ENCODE measurements around the gene RNF26. TPM values are rescaled to one million over a fixed set of nuclear protein-coding genes. Genes with fewer than 3 reads are reported as not detected.
A peak's percentile ranks its signal among the peaks of the same experiment; 100 is the strongest.

Gene RNF26
- 10 to 100 TPM in 11 of 12 donors, not detected in 1; 11.6 to 20.2 (median 16.4) TPM for polyA plus RNA-seq (ENCODE audit: insufficient read length in 12 of 12)
- long read RNA-seq, donor 1, transcript RNF26-201 (1 exons, 2,787 nt), result major isoform, 43 of 43 reads
- long read RNA-seq, donor 1, partial matches to known transcripts, result 0 of 43 reads
- long read RNA-seq, donor 1, other reads (novel, unspliced or antisense), result 0 of 43 reads
- long read RNA-seq, donor 2, transcript RNF26-201 (1 exons, 2,787 nt), result major isoform, 32 of 32 reads
- long read RNA-seq, donor 2, partial matches to known transcripts, result 0 of 32 reads
- long read RNA-seq, donor 2, other reads (novel, unspliced or antisense), result 0 of 32 reads
- long read RNA-seq, donor 3, transcript RNF26-201 (1 exons, 2,787 nt), result major isoform, 12 of 12 reads
- long read RNA-seq, donor 3, partial matches to known transcripts, result 0 of 12 reads
- long read RNA-seq, donor 3, other reads (novel, unspliced or antisense), result 0 of 12 reads
- long read RNA-seq, donor 4, transcript RNF26-201 (1 exons, 2,787 nt), result major isoform, 11 of 11 reads
- long read RNA-seq, donor 4, partial matches to known transcripts, result 0 of 11 reads
- long read RNA-seq, donor 4, other reads (novel, unspliced or antisense), result 0 of 11 reads
- long read RNA-seq, donor 5, result 0 reads
- long read RNA-seq, donor 6, transcript RNF26-201 (1 exons, 2,787 nt), result major isoform, 11 of 11 reads
- long read RNA-seq, donor 6, partial matches to known transcripts, result 0 of 11 reads
- long read RNA-seq, donor 6, other reads (novel, unspliced or antisense), result 0 of 11 reads
- long read RNA-seq, donor 7, transcript RNF26-201 (1 exons, 2,787 nt), result major isoform, 8 of 8 reads
- long read RNA-seq, donor 7, partial matches to known transcripts, result 0 of 8 reads
- long read RNA-seq, donor 7, other reads (novel, unspliced or antisense), result 0 of 8 reads
- long read RNA-seq, donor 8, transcript RNF26-201 (1 exons, 2,787 nt), result major isoform, 19 of 19 reads
- long read RNA-seq, donor 8, partial matches to known transcripts, result 0 of 19 reads
- long read RNA-seq, donor 8, other reads (novel, unspliced or antisense), result 0 of 19 reads
- long read RNA-seq, donor 9, transcript RNF26-201 (1 exons, 2,787 nt), result major isoform, 13 of 13 reads
- long read RNA-seq, donor 9, partial matches to known transcripts, result 0 of 13 reads
- long read RNA-seq, donor 9, other reads (novel, unspliced or antisense), result 0 of 13 reads
- long read RNA-seq, donor 10, transcript RNF26-201 (1 exons, 2,787 nt), result major isoform, 14 of 14 reads
- long read RNA-seq, donor 10, partial matches to known transcripts, result 0 of 14 reads
- long read RNA-seq, donor 10, other reads (novel, unspliced or antisense), result 0 of 14 reads
- long read RNA-seq, donor 11, transcript RNF26-201 (1 exons, 2,787 nt), result major isoform, 19 of 19 reads
- long read RNA-seq, donor 11, partial matches to known transcripts, result 0 of 19 reads
- long read RNA-seq, donor 11, other reads (novel, unspliced or antisense), result 0 of 19 reads

DNA sequence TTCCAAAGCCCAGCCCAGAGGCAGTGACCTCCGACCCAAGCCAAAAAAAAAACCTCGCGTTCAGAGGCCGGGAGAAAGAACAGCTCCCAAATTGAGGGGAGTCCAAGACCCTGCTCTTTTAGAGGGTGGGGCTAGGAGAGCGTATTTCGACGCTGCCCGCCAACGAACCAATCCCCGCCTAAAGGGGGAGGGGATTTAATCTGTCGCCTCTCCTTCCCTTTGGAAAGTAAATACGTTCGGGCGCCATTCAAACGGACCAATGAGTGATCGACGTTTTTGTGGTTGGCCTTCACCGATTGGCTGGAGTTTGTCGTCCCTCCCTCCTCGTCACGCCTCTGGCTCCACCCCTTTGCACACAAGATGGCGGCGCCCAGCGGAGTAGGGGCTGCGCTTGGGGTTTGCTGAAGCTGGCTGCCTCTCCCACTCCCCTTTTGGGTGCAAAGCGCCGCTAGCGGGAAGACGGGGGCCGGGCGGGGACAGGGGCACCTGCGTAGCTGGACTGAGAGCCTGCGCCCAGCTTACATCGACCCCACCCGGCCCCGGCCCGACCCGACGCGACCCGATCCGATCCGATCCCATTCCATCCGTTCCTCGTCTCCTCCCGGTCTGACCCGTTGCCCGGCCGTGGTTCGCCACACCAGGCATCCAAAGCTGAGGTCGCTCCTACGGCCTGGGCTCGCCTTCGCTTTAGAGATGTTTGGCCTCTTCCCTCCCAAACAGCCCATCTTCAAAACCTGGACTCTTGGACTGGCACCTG lies at the start of gene RNF26:
RNF26 (plus strand) TSS at position 354 of the 757 bp plus-strand sequence. CDS start 596 bp downstream, outside the sequence.
- DNase-seq, result peak; percentile 98

DNA sequence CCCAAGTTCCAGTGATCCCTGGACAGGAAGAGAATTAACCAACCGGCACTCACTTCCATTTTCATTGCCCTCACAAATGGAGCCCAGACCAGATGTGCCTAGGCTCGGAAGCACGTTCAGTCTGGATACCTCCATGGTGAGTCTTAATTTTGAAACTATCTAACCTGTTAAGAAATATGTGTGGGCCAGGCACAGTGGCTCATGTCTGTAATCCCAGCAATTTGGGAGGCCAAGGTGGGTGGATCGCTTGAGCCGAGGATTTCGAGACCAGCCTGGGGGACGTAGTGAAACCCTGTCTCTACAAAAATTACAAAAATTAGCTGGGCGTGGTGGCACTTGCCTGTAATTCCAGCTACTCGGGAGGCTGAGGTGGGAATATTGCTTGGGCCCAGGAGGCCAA lies 48.9 kb upstream of the RNF26 start:
- DNase-seq, result no peak

DNA sequence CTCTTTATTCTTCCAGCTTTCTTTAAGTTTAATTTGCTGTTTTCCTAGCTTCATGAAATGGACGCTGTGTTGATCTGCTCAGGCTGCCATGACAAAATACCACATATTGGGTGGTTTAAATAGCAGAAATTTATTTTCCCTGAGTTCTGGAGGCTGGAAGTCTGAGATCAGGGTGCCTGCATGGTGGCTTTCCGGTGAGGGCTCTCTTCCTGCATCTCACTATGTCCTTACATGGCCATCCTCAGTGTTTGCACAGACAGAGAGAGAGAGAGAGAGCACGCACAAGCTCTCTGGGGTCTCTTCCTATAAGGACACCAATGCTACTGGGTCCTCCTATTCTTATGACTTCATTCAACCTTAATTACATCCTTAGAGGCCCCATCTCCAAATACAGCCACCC lies 46.1 kb upstream of the RNF26 start:
- DNase-seq, result no peak

DNA sequence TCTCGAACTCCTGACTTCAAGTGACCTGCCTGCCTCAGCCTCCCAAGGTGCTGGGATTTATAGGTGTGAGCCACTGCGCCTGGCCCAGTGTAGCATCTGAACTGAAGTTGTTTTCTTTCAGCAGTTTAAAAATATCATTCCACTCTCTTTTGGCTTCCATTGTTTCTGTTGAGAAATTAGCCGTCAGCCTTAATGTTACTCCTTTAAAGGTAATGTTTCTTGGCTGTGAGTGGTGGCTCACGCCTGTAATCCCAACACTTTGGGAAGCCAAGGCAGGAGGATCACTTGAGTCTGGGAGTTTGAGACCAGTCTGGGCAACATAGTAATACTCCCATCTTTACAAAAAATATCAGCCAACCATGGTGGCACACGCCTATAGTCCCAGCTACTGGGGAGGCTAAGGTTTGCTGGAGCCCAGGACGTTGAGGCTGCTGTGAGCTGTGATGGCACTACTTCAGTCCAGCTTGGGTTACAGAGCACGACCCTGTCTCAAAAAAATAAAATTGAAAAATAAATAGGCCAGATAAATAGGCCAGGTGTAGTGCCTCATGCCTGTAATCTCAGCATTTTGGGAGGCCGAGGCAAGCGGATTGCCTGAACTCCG lies 43.3 kb upstream of the RNF26 start:
- no peak for DNase-seq

DNA sequence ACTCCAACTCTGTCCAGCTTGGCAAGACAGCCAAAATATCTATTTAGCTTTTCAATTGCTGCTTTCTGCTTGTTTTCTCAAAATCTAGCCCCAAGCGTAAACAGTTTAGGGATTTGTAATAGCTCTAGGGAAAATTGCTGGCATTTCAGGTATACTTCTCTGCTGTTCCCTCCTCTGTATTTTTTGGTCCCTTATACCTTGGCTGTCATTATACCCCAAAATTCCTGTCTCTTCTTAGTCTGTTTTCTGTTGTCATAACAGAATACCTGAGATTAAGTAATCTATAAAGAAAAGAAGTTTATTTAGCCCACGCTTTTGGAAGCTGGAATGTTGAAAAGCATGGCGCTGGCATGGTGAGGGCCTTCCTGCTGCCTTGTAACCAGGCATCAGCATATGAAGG lies 40.9 kb upstream of the RNF26 start:
- no peak for DNase-seq

DNA sequence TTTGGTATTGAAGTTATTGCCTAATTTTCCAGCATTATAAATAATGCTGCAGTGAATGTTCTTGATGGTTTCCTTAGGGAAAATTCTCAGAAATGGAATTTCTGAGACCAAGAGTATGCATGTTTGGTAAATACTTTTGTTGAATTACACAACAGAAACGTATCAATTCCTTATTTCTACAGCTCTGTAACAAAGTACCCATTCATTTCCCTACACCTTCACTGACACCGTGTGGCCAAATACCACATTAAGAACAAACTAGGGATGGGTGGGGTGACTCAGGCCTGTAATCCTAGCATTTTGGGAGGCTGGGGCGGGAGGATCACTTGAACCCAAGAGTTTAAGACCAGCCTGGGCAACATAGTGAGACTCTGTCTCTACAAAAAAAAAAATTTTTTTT lies 39.1 kb upstream of the RNF26 start:
- no peak for DNase-seq

DNA sequence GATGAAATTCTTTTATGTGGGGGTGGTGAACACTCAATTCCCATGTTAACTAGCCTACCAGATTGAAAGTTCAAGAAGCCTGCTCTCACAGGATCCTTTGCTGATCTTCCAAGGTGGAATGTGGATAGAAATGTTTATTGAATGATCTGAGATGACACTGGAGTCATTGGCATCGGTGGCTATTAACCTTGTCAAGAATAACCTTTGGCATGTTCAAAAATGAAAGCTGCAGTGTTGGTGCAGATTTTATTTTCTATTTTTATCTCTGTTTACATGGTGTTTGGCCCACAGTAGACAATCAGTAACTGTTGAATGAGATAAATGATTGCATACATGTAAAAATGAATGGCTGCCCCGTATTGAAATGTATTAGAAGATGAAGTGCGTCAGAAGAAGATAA lies 36.4 kb upstream of the RNF26 start:
- DNase-seq, result no peak

DNA sequence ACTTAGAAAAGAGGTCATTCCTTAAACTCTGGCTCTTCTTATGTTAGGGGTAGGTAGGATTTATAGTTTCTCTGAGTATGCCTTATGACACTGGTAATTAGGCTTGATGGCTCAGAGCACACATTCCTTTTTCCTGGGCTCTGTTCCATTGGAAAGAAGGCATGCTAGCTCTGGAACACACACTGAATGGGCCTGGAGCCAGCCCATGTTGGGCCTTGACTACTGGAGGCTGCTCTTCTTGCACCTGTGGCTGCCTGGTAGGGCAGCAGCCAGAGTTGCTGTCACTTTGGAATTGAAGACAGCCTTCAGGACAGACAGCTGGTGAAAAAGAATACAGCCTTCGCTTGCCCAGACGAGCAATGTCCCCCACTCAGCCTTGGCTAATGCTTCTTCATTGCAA lies 35.6 kb upstream of the RNF26 start:
- peak; percentile 56 for DNase-seq

DNA sequence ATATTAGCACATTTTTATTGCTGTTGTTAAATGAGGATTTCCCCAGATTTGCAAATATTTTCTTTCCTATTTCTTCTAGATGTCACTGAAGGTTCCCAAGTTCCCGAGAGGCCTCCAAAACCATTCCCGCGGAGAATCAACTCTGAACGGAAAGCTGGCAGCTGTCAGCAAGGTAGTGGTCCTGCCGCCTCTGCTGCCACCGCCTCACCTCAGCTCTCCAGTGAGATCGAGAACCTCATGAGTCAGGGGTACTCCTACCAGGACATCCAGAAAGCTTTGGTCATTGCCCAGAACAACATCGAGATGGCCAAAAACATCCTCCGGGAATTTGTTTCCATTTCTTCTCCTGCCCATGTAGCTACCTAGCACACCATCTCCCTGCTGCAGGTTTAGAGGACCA lies 34.9 kb upstream of the RNF26 start:
- DNase-seq, result no peak

DNA sequence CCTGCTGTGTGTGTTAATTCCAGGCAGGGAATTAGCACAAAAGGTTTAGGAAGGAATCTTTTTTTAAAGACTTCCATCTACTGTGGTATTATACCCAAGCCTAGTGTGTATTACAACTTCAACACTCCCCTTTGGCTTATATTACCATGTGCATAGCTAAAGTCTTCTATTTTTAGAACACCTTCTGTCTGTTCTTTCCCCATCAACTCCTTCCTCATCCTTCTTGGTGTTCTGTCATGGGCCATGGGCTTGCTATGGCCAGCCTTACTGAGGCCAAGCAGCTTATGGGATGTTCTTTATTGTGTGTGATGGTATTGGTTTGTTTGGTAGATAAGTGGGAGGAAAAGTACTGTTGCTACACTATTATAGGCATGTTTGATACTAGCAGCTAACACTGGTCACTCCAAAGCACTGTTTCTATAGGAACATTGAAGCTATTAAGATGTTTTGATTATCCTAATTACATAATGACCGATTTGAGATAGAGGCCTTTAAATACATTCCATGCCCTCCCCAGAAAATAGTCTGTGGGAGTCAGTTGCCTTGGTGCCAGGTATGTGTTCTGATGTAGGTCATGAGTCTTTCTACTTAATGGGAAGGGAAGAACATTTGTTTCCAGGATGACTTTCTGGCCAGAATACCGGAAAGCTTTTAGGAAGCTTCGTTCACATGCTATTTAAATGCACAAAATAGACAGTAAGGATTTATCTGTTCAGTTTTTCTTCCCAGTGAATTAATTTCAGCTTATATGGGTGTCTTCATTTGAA lies 33.9 kb upstream of the RNF26 start:
- DNase-seq, result no peak

DNA sequence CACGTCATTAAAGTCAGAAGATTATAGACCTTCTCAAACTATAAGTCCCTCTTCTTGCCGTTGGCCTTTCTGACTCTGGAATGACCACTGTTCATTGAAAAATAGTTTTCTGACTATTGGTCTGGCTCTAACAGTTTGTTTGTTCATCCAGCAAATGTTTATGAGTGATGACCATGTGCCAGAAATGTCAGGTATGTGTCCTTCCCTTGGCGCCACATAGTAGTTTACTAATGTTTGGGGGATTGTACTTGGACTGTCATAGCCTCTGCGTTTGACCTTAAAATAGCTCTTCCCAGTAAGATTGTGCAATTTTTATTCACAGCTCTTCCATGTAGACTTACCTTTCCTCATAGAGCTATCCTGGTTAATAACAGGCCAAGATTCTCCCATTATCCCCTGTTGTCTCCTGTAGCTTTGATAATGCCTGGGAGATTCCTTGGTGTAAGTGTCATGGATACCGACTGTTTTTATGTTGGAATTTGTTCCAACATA lies 31.1 kb upstream of the RNF26 start:
- no peak for DNase-seq

DNA sequence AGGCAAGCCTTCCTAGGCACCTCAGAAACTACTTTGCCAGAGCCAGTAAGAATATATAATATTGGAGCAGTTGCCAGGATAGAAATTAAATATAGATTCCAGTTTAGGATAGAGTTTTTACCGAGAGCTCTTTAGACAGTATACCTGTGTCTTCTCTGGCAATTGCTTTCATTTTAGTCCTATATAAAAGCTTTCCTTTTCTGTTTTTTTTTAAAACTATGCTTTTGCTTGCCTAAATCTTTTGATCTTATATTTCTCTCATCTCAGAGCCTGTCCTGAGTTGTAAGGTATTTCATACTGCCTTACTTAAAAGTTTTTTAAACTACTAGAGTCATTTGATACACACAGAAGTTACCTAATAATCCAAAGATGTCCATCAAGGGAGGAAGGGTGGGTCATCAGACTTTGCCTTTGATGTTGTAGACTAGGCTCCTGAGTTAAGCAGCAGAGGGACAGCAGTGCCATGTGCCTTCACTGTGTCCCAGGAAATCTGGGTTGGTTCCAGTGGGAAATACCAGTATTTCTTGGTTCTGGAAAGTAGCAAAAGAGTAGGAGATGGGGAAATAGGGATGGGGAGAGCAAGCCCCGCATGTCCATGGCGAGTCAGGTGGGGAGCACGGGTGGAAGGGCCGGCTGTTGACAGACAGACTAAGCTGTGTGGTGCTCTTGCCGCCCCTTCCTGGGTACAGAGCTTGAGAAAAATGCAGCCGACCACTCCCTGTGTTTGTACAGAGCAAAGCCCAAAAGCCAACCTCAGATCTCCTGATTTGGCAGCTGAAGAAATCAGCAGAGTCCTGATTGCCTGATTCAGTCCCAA lies 28.6 kb upstream of the RNF26 start:
- no peak for DNase-seq

DNA sequence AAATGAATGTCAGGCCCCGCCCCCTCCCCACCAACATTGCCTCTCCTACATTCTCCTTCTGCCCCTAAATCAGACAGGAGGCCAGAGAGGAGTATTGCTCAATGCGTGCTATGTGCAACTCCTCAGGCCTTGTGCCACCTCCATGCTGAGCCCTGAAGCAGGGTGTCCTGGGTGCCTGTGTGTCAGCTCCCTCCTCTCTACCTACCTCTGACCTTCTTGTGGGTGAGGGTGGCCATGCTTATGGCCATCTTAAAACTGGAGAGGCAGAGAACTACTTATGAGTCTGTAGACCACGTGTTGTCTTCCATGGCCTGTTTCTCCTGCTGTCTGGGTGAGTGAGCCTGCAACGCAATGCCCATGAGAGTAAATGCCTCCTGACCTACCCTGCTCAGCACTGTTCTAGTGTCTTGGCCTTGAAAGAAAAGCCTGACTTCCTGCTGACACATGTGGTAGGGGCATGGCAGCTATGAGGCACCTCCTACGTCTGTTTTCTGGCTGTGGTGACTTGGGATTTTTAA lies 27.9 kb upstream of the RNF26 start:
- no peak for DNase-seq

DNA sequence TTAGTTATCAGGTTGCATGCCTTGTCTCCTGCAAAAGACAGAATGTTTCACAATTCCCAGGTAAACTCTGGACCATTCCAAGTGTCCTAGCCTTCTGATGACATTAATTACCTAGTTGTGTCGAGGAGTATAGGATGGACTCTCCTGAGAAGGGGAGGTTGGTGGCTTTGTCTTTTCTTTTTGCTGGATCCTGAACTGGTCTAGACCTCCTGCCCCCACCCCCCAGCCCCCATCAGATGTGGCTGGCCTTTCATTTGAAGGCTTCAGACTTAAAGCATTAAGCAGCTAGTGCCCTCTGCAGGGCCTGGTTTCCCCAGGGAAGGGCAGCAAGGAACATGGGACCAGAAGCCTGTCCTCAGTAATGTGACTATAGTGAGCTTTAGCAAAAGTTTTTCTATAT lies 27.1 kb upstream of the RNF26 start:
- no peak for DNase-seq

DNA sequence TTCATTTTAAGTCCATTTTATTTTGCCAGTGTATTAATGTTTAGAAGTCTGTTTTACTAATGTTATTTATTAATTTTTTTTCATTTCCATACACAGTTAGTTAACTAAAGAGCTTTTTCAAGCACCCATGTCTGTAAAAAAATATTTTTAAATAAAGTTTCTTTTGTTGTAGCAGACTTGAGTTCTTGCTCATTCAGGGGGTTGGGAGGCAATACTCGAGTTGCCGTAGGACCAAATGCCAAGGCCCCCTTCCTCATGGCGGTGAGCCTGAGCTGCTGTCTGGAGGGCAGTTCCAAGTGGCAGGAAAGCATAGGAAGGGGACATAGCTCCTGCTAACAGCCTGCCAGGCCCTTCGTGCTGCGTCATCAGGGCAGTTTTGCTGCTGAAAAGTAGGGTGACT lies 26.4 kb upstream of the RNF26 start:
- DNase-seq, result no peak

DNA sequence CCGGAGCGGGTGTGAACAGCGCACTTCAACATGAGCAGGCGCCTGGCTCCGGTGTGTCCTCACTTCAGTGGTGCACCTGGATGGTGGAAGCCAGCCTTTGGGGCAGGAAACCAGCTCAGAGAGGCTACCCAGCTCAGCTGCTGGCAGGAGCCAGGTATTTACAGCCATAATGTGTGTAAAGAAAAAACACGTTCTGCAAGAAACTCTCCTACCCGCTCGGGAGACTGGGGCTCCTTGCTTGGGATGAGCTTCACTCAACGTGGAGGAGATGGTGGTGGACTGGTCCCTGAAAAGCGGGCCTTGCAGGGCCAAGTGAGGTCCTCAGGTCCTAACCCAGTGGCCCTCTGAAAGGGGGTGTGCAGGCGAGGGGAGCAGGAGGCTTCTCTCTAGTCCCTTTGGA lies 24.9 kb upstream of the RNF26 start:
- DNase-seq, result no peak

DNA sequence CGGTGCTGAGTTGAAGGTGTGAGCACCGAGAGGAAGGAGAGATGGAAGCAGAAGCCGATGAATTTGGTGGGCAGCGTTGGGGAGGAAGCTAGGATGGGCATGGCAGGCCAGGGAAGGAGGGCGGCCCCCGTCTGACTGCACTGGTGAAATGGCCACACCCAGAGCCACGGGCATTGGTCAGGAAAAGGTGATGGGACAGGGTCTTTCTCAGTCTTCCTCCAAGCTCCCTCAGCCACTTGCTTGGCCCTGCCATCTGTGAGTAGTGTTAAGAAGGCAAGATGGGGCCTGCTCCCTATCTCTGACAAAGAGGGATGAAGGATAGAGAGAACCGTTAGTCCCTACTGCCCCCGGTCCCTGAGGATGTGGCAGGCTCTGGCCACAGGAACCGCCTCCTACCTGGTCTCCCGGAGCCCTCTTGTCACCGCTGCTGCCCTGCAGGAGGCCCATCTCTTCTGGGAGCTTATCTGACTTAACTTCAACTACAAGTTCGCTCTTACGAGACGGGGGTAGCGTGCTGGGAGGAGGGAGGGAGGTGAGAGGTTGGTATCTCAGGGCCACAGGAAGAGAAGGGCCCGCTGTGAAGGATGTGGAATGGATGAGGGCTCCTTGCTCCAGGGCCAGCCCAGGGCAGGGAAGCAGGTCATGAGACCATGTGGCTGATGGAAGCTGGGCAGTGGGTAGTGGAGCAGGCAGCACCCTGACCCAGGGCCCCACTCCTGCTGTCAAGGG lies 24.2 kb upstream of the RNF26 start:
- no peak for DNase-seq

DNA sequence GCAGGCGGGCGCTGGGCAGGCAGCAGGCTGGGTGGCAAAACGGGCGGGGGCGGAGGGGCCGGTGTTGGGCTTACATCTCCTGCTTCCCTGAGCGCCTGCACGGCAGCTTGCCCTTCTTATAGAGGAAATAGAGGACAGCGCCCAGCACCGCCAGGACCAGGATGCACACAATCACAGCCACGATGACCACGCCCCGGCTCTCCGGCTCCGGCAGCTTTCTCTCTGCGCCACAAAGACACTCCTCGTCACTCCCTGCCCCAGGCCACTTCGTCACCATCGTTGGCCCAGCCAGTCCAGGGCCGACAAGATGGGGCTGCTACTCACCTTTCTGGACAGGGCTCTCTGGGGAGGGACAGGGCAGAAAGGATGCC lies 23.7 kb upstream of the RNF26 start:
- DNase-seq, result no peak
